Measurements from ENCODE around the gene STAG1.

STAG1 gene

DNA sequence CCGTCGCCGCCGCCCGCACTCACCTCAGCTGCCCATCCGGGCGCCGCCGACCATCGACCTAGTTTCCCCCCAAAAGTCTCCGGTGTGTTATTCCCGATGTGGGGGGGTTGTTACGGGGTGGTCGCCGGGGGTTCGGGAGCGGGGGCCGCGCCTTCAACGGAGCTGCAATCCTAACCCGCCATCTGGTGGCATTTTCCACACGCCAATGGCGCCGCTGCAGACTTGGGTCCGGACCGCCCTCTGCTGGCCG is at the start of gene STAG1 (continued):
- TF ChIP-seq, protein P1, sequence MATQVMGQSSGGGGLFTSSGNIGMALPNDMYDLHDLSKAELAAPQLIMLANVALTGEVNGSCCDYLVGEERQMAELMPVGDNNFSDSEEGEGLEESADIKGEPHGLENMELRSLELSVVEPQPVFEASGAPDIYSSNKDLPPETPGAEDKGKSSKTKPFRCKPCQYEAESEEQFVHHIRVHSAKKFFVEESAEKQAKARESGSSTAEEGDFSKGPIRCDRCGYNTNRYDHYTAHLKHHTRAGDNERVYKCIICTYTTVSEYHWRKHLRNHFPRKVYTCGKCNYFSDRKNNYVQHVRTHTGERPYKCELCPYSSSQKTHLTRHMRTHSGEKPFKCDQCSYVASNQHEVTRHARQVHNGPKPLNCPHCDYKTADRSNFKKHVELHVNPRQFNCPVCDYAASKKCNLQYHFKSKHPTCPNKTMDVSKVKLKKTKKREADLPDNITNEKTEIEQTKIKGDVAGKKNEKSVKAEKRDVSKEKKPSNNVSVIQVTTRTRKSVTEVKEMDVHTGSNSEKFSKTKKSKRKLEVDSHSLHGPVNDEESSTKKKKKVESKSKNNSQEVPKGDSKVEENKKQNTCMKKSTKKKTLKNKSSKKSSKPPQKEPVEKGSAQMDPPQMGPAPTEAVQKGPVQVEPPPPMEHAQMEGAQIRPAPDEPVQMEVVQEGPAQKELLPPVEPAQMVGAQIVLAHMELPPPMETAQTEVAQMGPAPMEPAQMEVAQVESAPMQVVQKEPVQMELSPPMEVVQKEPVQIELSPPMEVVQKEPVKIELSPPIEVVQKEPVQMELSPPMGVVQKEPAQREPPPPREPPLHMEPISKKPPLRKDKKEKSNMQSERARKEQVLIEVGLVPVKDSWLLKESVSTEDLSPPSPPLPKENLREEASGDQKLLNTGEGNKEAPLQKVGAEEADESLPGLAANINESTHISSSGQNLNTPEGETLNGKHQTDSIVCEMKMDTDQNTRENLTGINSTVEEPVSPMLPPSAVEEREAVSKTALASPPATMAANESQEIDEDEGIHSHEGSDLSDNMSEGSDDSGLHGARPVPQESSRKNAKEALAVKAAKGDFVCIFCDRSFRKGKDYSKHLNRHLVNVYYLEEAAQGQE (tag by site-specific recombination; IDR thresholded peaks at IDR 0.05) = no peak
- TF ChIP-seq OVOL3 (tag by site-specific recombination; IDR thresholded peaks at IDR 0.05) (no peak), ZBTB17 (tag by site-specific recombination; IDR thresholded peaks at IDR 0.05) (no peak), BCL11B (tag by site-specific recombination; IDR thresholded peaks at IDR 0.05; ENCODE audit: low read depth) (no peak), ZEB2 (tag by site-specific recombination; IDR thresholded peaks at IDR 0.05) (peak; percentile 95), ZNF155 (tag by site-specific recombination; IDR thresholded peaks at IDR 0.05) (no peak), ZNF184 (tag by site-specific recombination; IDR thresholded peaks at IDR 0.05) (no peak), RBAK (tag by site-specific recombination; IDR thresholded peaks at IDR 0.05) (no peak), KLF8 (tag by site-specific recombination; IDR thresholded peaks at IDR 0.05) (0 out of 2 replicates have a peak, but pooled peaks have one; percentile 21), ZNF433 (tag by site-specific recombination; IDR thresholded peaks at IDR 0.05; ENCODE audit: low read depth) (no peak), ZFP69B (tag by site-specific recombination; IDR thresholded peaks at IDR 0.05) (peak; percentile 34; the same call in 1 of the 2 replicates), ZNF10 (tag by site-specific recombination; IDR thresholded peaks at IDR 0.05) (no peak), MZF1 (tag by site-specific recombination; IDR thresholded peaks at IDR 0.05; ENCODE audit: borderline replicate concordance) (no peak), MYNN (tag by site-specific recombination; IDR thresholded peaks at IDR 0.05; ENCODE audit: borderline replicate concordance) (no peak), ZBTB8A (tag by site-specific recombination; IDR thresholded peaks at IDR 0.05) (0 out of 2 replicates have a peak, but pooled peaks have one; percentile 93), ZNF585B (tag by site-specific recombination; IDR thresholded peaks at IDR 0.05) (no peak), ZNF394 (tag by site-specific recombination; IDR thresholded peaks at IDR 0.05; ENCODE audit: borderline replicate concordance) (peak; percentile 62), KLF10 (tag by site-specific recombination; IDR thresholded peaks at IDR 0.05) (no peak), ZNF404 (tag by site-specific recombination; IDR thresholded peaks at IDR 0.05) (no peak), YY2 (tag by site-specific recombination; IDR thresholded peaks at IDR 0.05) (peak; percentile 84), ZNF785 (tag by site-specific recombination; IDR thresholded peaks at IDR 0.05) (no peak), GLI2 (tag by site-specific recombination; IDR thresholded peaks at IDR 0.05; ENCODE audit: borderline replicate concordance, low read depth) (no peak)
- TF ChIP-seq, protein P2, sequence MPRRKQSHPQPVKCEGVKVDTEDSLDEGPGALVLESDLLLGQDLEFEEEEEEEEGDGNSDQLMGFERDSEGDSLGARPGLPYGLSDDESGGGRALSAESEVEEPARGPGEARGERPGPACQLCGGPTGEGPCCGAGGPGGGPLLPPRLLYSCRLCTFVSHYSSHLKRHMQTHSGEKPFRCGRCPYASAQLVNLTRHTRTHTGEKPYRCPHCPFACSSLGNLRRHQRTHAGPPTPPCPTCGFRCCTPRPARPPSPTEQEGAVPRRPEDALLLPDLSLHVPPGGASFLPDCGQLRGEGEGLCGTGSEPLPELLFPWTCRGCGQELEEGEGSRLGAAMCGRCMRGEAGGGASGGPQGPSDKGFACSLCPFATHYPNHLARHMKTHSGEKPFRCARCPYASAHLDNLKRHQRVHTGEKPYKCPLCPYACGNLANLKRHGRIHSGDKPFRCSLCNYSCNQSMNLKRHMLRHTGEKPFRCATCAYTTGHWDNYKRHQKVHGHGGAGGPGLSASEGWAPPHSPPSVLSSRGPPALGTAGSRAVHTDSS (tag by site-specific recombination; IDR thresholded peaks at IDR 0.05) = no peak
- TF ChIP-seq, protein P3, sequence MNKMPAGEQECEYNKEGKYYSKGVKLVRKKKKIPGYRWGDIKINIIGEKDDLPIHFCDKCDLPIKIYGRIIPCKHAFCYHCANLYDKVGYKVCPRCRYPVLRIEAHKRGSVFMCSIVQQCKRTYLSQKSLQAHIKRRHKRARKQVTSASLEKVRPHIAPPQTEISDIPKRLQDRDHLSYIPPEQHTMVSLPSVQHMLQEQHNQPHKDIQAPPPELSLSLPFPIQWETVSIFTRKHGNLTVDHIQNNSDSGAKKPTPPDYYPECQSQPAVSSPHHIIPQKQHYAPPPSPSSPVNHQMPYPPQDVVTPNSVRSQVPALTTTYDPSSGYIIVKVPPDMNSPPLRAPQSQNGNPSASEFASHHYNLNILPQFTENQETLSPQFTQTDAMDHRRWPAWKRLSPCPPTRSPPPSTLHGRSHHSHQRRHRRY (tag by site-specific recombination; IDR thresholded peaks at IDR 0.05) = no peak
- TF ChIP-seq, protein P4, sequence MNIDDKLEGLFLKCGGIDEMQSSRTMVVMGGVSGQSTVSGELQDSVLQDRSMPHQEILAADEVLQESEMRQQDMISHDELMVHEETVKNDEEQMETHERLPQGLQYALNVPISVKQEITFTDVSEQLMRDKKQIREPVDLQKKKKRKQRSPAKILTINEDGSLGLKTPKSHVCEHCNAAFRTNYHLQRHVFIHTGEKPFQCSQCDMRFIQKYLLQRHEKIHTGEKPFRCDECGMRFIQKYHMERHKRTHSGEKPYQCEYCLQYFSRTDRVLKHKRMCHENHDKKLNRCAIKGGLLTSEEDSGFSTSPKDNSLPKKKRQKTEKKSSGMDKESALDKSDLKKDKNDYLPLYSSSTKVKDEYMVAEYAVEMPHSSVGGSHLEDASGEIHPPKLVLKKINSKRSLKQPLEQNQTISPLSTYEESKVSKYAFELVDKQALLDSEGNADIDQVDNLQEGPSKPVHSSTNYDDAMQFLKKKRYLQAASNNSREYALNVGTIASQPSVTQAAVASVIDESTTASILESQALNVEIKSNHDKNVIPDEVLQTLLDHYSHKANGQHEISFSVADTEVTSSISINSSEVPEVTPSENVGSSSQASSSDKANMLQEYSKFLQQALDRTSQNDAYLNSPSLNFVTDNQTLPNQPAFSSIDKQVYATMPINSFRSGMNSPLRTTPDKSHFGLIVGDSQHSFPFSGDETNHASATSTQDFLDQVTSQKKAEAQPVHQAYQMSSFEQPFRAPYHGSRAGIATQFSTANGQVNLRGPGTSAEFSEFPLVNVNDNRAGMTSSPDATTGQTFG (tag by site-specific recombination; IDR thresholded peaks at IDR 0.05; ENCODE audit: borderline replicate concordance) = no peak
- TF ChIP-seq, protein P5, sequence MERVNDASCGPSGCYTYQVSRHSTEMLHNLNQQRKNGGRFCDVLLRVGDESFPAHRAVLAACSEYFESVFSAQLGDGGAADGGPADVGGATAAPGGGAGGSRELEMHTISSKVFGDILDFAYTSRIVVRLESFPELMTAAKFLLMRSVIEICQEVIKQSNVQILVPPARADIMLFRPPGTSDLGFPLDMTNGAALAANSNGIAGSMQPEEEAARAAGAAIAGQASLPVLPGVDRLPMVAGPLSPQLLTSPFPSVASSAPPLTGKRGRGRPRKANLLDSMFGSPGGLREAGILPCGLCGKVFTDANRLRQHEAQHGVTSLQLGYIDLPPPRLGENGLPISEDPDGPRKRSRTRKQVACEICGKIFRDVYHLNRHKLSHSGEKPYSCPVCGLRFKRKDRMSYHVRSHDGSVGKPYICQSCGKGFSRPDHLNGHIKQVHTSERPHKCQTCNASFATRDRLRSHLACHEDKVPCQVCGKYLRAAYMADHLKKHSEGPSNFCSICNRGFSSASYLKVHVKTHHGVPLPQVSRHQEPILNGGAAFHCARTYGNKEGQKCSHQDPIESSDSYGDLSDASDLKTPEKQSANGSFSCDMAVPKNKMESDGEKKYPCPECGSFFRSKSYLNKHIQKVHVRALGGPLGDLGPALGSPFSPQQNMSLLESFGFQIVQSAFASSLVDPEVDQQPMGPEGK (tag by site-specific recombination; IDR thresholded peaks at IDR 0.05) = peak; percentile 98
- TF ChIP-seq, protein P6, sequence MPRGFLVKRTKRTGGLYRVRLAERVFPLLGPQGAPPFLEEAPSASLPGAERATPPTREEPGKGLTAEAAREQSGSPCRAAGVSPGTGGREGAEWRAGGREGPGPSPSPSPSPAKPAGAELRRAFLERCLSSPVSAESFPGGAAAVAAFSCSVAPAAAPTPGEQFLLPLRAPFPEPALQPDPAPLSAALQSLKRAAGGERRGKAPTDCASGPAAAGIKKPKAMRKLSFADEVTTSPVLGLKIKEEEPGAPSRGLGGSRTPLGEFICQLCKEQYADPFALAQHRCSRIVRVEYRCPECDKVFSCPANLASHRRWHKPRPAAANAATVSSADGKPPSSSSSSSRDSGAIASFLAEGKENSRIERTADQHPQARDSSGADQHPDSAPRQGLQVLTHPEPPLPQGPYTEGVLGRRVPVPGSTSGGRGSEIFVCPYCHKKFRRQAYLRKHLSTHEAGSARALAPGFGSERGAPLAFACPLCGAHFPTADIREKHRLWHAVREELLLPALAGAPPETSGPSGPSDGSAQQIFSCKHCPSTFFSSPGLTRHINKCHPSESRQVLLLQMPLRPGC (tag by site-specific recombination; IDR thresholded peaks at IDR 0.05) = peak; percentile 80
- TF ChIP-seq, protein P7, sequence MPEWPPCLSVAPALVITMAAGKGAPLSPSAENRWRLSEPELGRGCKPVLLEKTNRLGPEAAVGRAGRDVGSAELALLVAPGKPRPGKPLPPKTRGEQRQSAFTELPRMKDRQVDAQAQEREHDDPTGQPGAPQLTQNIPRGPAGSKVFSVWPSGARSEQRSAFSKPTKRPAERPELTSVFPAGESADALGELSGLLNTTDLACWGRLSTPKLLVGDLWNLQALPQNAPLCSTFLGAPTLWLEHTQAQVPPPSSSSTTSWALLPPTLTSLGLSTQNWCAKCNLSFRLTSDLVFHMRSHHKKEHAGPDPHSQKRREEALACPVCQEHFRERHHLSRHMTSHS (tag by site-specific recombination; IDR thresholded peaks at IDR 0.05) = no peak
